ENCODE results near the gene VSIR. TPM values are rescaled to one million over a fixed set of nuclear protein-coding genes. Genes with fewer than 3 reads are reported as not detected.

Gene VSIR
- total and polyA plus RNA-seq, 9 of the 15 experiments (the other 6 are each of a cell fraction or from before 2014, with no cell fraction given): 0.14 to 20.5 (median 9.3) TPM

GRCh38 chr10:71753091-71753959, 20.0 kb downstream of the VSIR start (continued):
- TF ChIP-seq MNT (conservative IDR thresholded peaks at IDR 0.05): peak in 1 of 2 experiments; percentile 42; a peak in 3 of 4 replicates
- peak; percentile 96 for TF ChIP-seq SOX6 (IDR thresholded peaks at IDR 0.05)
- TF ChIP-seq, protein P1, sequence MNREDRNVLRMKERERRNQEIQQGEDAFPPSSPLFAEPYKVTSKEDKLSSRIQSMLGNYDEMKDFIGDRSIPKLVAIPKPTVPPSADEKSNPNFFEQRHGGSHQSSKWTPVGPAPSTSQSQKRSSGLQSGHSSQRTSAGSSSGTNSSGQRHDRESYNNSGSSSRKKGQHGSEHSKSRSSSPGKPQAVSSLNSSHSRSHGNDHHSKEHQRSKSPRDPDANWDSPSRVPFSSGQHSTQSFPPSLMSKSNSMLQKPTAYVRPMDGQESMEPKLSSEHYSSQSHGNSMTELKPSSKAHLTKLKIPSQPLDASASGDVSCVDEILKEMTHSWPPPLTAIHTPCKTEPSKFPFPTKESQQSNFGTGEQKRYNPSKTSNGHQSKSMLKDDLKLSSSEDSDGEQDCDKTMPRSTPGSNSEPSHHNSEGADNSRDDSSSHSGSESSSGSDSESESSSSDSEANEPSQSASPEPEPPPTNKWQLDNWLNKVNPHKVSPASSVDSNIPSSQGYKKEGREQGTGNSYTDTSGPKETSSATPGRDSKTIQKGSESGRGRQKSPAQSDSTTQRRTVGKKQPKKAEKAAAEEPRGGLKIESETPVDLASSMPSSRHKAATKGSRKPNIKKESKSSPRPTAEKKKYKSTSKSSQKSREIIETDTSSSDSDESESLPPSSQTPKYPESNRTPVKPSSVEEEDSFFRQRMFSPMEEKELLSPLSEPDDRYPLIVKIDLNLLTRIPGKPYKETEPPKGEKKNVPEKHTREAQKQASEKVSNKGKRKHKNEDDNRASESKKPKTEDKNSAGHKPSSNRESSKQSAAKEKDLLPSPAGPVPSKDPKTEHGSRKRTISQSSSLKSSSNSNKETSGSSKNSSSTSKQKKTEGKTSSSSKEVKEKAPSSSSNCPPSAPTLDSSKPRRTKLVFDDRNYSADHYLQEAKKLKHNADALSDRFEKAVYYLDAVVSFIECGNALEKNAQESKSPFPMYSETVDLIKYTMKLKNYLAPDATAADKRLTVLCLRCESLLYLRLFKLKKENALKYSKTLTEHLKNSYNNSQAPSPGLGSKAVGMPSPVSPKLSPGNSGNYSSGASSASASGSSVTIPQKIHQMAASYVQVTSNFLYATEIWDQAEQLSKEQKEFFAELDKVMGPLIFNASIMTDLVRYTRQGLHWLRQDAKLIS (CRISPR knock-in tag; IDR thresholded peaks at IDR 0.05): 0 out of 2 replicates have a peak, but pooled peaks have one; percentile 79
- 0 out of 2 replicates have a peak, but pooled peaks have one; percentile 55 for TF ChIP-seq NR2F6 (CRISPR knock-in tag; IDR thresholded peaks at IDR 0.05)
- TF ChIP-seq RFX7 (CRISPR knock-in tag; IDR thresholded peaks at IDR 0.05): no peak
- no peak for TF ChIP-seq ZNF217 (CRISPR knock-in tag; IDR thresholded peaks at IDR 0.05)
- TF ChIP-seq PML (IDR thresholded peaks at IDR 0.05; ENCODE audit: low read length): peak; percentile 41; the same call in 1 of the 2 replicates
- 0 out of 2 replicates have a peak, but pooled peaks have one; percentile 78 for TF ChIP-seq NBN (IDR thresholded peaks at IDR 0.05; ENCODE audit: low read depth)
- TF ChIP-seq MEIS2 (IDR thresholded peaks at IDR 0.05; ENCODE audit: partially characterized antibody): peak; percentile 94
- peak; percentile 97 for TF ChIP-seq ZNF197 (CRISPR knock-in tag; IDR thresholded peaks at IDR 0.05; ENCODE audit: low read depth)
- TF ChIP-seq ZBED1 (IDR thresholded peaks at IDR 0.05): 0 out of 2 replicates have a peak, but pooled peaks have one; percentile 50
- peak; percentile 91 for TF ChIP-seq ZBTB26 (CRISPR knock-in tag; IDR thresholded peaks at IDR 0.05)
- TF ChIP-seq ZNF740 (CRISPR knock-in tag; IDR thresholded peaks at IDR 0.05): peak; percentile 43; the same call in 1 of the 2 replicates
- no peak for TF ChIP-seq ZNF740 (tag; IDR thresholded peaks at IDR 0.05)
- TF ChIP-seq MCM3 (IDR thresholded peaks at IDR 0.05): no peak
- TF ChIP-seq CHAMP1 (IDR thresholded peaks at IDR 0.05): no peak
- TF ChIP-seq SIN3A (IDR thresholded peaks at IDR 0.05; ENCODE audit: borderline replicate concordance in 2 of 2, control insufficient read depth in 1 of 2, low read depth in 2 of 2, low read length in 2 of 2): no peak
